Stimulated activated CD4-positive, alpha-beta T cell treated with anti-CD3 and anti-CD28 coated beads, Interleukin-2, amount 100 ng/mL, for 4 hours (primary cell): Measurements from ENCODE around the gene FCRL6.

Experiments used
- DNase-seq: peaks from one replicate; pipeline ENCODE4 v3.0.0-alpha.2; 2020; ENCODE audit warnings: low read depth

FCRL6 gene

DNA sequence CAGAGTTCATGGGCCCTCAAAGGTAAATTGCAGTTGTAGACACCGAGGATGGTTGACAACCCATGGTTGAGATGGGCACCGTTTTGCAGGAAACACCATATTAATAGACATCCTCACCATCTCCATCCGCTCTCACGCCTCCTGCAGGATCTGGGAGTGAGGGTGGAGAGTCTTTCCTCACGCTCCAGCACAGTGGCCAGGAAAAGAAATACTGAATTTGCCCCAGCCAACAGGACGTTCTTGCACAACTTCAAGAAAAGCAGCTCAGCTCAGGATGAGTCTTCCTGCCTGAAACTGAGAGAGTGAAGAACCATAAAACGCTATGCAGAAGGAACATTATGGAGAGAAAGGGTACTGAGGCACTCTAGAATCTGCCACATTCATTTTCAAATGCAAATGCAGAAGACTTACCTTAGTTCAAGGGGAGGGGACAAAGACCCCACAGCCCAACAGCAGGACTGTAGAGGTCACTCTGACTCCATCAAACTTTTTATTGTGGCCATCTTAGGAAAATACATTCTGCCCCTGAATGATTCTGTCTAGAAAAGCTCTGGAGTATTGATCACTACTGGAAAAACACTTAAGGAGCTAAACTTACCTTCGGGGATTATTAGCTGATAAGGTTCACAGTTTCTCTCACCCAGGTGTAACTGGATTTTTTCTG, 33.8 kb downstream of the FCRL6 start:
- no peak for DNase-seq

GRCh38 chr1:159838715-159839114, 36.6 kb downstream of the FCRL6 start:
- DNase-seq = no peak

DNA sequence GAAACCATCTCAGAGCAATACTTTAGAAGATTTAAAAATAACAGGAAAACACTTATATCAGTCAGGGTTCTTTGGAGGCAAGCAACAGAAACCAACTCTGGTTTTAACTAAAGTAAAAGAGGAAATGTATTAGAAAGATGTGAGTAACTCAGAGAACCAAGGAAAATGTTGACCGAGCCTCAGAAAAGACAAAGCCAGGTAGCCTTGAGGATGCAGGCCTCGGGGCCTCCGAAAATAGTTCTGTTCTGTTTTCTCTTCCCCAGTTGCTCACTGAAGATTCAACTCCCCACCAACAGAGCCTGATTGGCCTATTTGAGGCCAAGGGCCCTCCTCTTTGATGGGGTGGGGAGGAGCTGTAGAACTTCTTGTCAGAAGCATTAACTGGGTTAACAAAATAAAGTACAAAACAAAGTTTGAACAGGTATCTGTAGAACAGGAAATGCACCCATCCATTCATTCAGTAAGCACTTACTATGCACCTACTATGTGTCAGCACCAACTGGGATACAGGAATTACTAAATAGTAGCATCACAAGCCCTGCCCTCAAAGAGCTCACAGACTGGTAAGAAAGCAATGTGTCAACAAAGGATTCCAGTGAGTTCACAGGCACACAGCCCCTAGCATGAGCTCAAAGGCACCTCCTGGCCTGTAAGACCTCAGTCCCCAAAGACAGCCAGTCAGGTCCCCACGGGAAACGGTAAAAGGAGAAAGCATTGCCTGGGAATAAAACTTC, 37.1 kb downstream of the FCRL6 start:
- no peak for DNase-seq

GRCh38 chr1:159841749-159842148, 39.6 kb downstream of the FCRL6 start:
- DNase-seq = no peak

- DNase-seq = no peak
Observed at GRCh38 chr1:159843459-159843858, 41.3 kb downstream of the FCRL6 start.

GRCh38 chr1:159845751-159846629, 43.8 kb downstream of the FCRL6 start:
- DNase-seq = no peak

DNA sequence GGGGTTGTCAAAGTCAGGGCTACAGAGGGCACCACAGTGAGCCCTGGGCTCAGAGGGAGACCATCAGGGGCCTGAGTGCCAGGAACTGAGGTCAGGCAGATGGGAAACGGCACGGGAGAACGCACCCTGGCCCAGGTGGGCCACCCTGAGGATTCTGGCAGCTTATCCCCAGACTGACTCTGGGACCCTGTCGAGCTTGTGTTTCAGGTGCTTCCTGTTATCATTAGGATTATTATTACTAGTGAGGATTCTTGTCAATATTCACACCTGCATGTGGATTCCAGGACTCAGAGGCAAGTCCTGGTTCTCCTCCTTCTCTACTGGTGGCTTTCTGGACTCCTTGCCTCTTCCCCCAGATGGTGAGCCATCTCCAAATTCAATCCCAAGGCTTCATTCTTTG, 45.1 kb downstream of the FCRL6 start:
- DNase-seq = no peak

DNA sequence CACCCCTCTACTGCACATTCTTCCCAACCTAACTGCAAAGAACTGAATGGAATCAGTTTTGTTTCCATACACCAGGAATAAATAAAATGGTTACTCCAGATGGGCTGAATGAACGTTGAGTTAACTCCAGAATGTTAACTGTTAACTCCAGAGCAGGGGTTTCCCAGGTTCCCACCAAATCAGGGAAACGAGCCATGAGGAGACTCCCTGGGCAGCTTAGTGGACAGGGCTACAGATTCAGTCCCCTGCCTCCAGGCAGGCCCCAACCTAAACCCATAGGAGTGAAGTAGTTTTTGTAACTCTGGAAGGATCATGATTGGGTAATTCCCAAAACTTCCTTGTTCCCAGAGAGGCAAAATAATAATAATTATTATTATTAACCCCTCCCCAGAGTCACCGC, 46.2 kb downstream of the FCRL6 start:
- no peak for DNase-seq

DNA sequence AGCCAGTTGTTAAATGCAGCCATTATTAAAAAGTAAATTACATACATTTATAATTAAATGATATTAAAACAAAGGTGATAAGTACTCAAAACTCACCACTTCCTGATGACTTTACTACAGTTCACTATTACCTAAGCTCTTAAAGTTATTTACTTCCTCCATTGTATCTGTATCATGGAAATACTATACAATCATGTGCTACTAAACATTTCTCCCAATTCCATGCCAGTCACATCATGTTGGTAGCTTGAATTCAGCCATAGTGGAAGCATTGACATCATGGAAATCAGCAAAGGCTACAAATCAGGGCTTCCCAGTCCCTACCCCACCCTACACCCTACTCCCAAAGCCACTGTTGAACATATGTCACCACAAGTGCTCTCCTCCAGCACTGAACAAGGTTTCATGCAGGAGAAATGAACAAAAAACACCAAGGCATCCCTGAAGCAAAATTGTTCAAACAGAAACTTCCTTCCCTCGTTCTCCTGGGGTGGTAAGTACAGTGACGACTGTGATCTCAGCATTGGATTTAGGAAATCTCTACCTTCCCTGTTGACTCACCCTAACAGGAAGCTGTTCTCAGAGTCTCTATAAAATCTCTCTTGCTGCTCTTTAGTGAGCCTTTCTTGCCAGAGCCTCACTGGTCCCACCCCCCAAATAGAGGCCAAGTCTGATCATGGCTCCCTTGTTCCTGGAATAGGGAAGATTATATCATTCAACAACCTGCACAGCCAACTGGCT, 47.6 kb downstream of the FCRL6 start:
- DNase-seq = no peak

DNA sequence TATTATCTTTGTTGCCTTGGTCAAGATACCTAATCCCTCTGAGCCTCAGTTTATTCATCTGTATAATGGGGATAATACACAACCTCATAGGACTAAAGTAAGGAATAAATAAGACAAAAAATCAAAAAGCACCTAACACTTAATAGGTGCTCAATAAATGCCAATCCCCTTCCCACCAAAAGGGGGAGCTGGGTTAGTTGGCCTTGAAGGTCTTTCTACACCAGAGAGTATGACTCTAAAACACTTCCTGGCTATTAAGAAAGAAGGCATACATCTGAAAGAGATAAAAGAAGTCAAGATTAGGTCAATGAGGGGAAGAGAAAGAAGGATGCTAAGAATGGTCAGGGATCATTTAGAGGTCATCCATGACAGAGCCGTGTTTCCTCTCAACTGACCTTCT, 49.2 kb downstream of the FCRL6 start:
- no peak for DNase-seq

- DNase-seq = no peak
Observed at GRCh38 chr1:159853417-159854115, 51.4 kb downstream of the FCRL6 start.

- no peak for DNase-seq
Observed at GRCh38 chr1:159854116-159854692, 52.0 kb downstream of the FCRL6 start.

DNA sequence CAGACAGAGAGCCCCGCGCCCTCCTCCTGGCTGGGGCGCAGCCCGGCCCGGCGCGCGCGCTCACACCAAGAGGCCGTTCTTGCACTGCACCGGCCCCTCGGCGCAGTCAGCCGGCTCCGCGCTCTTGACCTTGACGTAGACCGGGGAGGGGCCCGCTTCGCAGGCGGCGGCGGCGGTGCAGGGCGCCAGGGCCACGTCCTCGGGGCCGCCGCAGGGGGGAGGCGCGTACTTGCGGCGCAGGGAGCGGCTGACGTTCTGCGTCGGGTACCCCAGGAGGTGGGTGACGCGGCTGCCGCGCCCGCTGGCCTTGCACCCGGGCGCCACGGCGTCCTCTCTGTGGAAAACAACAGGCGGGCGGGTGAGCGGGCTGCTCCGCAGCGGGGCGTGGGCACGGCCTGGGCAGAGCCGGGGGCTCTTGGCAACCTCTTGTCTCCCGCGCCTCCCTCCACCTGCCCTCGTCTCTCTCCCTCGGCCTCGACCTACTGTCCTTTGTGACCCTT, 52.6 kb downstream of the FCRL6 start:
- peak; percentile 38 for DNase-seq

DNA sequence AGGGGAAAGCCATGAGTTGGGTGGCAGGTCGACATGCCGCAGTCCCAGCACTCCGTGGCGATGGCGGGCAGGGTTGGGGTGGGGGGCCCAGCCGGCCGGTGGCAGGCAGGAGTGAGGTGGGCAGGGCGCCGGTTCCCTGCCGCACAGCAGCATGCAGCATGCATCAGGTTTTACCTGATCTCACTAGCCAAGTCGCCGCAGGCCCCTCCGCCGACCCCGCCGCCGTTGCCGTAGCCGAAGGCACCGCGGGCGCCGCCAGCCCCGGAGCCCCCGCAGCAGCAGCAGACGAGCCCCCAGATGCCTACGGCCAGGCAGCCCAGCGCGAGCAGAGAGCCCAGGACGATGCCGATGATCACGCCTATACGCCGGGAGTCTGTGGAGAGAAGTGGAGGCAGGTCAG, 53.5 kb downstream of the FCRL6 start:
- no peak for DNase-seq

- DNase-seq = no peak
Observed at GRCh38 chr1:159856576-159856975, 54.4 kb downstream of the FCRL6 start.

- DNase-seq = no peak
Observed at GRCh38 chr1:159857889-159858288, 55.7 kb downstream of the FCRL6 start.

DNA sequence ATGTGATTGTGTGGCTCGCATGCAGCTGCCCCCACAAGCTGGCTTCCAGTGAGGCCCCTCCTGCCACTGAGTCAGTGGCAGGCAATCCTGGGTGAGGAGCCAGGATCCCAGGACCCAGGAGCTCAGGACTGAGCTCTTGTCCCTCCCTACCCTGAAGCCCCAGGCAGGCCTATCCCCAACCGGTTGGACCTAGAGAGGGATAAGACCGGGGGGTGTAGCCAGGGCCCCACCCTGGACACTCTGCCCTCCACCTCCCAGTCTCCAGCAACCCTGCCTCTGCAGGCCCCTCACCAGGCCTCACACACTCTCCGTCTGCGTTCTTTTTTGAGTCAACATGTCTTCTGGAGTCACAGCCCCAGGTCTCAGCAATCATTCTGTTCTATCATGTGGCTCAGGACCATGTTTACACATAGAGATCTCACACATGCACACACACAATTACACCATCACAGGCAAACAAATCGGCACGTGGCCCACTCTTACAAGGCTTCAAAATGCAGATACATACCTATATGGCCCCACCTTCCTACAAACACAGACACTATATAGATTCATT, 57.7 kb downstream of the FCRL6 start:
- DNase-seq = no peak

DNA sequence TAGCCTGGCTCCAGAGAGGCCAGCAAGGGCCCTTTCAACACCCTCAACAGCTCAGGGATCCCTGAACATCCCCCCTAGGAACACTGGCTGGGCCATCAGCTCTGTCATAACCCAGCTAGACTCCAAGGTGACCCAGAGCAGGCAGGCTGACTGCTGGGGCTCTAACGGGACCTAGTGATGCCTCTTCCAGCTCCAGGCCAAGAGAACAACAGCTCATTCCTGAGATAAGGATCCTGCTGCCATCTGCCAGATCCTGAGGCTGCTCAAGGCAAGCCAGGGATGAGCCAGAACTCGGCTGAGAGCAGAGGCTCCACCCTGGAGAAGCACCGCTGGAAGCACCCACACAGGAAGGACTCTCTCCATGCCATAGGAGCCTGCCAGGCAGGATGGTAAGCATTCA, 58.3 kb downstream of the FCRL6 start:
- no peak for DNase-seq

DNA sequence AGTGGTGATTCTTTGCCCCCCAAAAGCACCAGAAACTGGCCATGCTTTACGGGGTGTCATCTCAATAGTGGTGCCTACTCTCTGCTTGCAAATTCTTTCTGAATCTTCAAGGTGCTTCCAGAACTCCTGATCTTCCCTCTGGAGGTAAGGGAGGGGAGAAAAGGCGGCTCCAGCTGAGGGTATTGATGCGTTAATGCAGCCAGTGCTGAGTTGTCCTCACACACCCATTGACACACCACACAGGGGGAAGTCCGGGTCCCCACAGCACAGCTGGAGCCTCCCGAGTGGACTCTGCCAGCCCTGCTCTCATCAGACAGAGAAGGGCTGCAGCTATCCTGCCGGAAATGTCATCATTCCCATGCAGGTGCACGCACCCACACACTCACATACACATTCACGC, 59.1 kb downstream of the FCRL6 start:
- no peak for DNase-seq

DNA sequence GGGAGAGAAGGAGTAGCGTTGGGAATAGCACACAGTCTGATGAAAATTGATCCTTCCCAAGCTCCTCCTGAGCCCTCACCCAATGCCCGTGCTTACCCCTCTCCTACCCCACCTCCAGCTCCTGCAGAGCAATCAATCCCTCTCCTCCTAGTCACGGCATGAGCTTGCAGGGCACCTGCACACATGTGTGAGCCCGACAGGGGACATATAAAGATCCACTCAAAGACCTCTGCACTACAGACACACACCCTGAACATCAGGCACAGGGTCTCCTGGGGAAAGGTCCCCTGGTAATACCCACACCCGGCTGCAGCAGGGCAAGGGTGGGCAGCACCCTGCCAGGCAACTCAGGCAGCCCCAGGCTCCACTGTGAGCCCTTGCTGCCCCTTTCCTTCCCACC, 59.9 kb downstream of the FCRL6 start:
- no peak for DNase-seq

DNA sequence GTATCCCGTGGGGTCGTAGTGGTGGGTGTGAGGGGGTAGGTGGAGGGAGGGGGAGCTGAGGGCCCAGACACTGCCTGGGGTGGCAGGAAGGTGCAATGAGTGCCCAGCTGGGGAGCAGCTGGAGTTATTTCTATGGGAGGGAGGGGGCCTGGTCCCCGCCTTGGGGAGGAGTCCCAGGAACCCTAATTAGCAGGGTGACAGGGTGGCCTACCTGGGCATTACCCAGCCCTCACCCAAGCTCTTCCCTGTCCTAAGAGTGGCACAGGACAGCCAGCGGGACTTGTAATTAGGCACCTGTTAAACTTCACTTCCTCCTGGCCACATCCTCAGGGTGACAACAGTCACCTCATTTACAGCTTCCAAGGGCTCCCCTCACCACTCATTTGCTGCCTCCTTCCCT, 60.4 kb downstream of the FCRL6 start, which contains the start of gene VSIG8:
Gene VSIG8 (minus strand): TSS at position 101 of the 400 bp plus-strand sequence. CDS start 136 bp downstream, outside the sequence.
- DNase-seq = no peak
